Activated CD4-positive, alpha-beta T cell treated with anti-CD3 and anti-CD28 coated beads, Interleukin-2, amount 50 U/mL, for 16 hours (primary cell): ENCODE measurements around the gene SLC17A1.

Experiments
- DNase-seq: peaks from one replicate; pipeline ENCODE4 v3.0.0-alpha.2; 2020

Gene SLC17A1

GRCh38 chr6:25832307-25832662, 433 bp upstream of the SLC17A1 start:
- no peak for DNase-seq

- DNase-seq, result no peak
Observed at GRCh38 chr6:25830458-25830857, 1.4 kb downstream of the SLC17A1 start.

- DNase-seq, result peak; percentile 84
Observed at GRCh38 chr6:25829375-25829774, 2.5 kb downstream of the SLC17A1 start.

- DNase-seq, result peak; percentile 50
Observed at GRCh38 chr6:25821341-25821740, 10.5 kb downstream of the SLC17A1 start.

- no peak for DNase-seq
Observed at GRCh38 chr6:25816252-25816651, 15.6 kb downstream of the SLC17A1 start.

GRCh38 chr6:25815194-25815593, 16.7 kb downstream of the SLC17A1 start:
- no peak for DNase-seq

GRCh38 chr6:25804804-25805203, 27.0 kb downstream of the SLC17A1 start:
- DNase-seq, result no peak

GRCh38 chr6:25801436-25801835, 30.4 kb downstream of the SLC17A1 start:
- DNase-seq, result no peak

GRCh38 chr6:25794784-25795183, 37.1 kb downstream of the SLC17A1 start:
- DNase-seq, result no peak

GRCh38 chr6:25793970-25794369, 37.9 kb downstream of the SLC17A1 start:
- no peak for DNase-seq

- no peak for DNase-seq
Observed at GRCh38 chr6:25792016-25792415, 39.8 kb downstream of the SLC17A1 start.

GRCh38 chr6:25789475-25789874, 42.4 kb downstream of the SLC17A1 start:
- peak; percentile 12 for DNase-seq

GRCh38 chr6:25788305-25788922, 43.4 kb downstream of the SLC17A1 start:
- DNase-seq, result peak; percentile 21

- peak; percentile 45 for DNase-seq
Observed at GRCh38 chr6:25787428-25787827, 44.4 kb downstream of the SLC17A1 start.

- no peak for DNase-seq
Observed at GRCh38 chr6:25781134-25781533, 50.7 kb downstream of the SLC17A1 start.

- DNase-seq, result peak; percentile 44
Observed at GRCh38 chr6:25777856-25778649, 53.8 kb downstream of the SLC17A1 start.

GRCh38 chr6:25777031-25777430, 54.8 kb downstream of the SLC17A1 start:
- DNase-seq, result no peak

- no peak for DNase-seq
Observed at GRCh38 chr6:25774120-25774715, 57.6 kb downstream of the SLC17A1 start.

GRCh38 chr6:25769983-25770382, 61.9 kb downstream of the SLC17A1 start:
- DNase-seq, result no peak

- no peak for DNase-seq
Observed at GRCh38 chr6:25768566-25768965, 63.3 kb downstream of the SLC17A1 start.

GRCh38 chr6:25764611-25765010, 67.2 kb downstream of the SLC17A1 start:
- no peak for DNase-seq

- DNase-seq, result no peak
Observed at GRCh38 chr6:25757936-25758642, 73.8 kb downstream of the SLC17A1 start.
